SIG-M5 (cell line): ENCODE measurements around the gene GLI2.

Source experiments
- DNase-seq: peaks from one replicate; lab custom pipeline; 2025; lab: John Stamatoyannopoulos, UW

Gene GLI2

DNA sequence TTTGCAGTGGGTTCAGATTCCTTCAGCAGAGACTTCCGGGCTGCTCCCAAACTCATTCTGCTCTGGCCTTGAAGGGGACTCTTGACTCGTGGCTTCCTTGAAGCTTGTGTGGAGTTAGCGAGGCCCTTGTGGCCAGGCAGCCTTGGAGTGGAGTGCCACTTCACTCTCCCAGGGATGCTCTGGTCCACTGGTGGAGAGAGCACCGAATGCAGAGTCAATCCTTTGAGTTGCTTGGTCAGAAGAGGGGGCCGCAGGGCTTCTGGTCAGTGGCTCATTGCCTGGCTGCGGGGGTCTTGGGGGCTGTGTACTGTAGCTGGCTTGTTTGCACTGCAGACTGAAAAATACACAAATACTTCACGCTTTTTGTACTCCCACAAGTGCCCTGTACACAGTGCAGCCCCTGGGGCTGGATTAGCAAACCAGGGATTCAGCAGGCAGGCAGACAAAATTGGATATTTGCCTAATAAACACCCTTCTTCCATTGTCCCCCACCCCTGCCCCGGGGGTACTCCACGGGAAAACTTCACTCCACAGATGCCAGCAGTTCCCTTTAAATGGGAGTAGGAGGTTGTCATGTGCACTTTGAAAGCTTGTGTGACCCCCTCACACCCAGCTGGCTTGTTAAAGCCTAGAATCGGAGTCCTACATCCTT lies 3.2 kb downstream of the GLI2 start:
- no peak for DNase-seq

DNA sequence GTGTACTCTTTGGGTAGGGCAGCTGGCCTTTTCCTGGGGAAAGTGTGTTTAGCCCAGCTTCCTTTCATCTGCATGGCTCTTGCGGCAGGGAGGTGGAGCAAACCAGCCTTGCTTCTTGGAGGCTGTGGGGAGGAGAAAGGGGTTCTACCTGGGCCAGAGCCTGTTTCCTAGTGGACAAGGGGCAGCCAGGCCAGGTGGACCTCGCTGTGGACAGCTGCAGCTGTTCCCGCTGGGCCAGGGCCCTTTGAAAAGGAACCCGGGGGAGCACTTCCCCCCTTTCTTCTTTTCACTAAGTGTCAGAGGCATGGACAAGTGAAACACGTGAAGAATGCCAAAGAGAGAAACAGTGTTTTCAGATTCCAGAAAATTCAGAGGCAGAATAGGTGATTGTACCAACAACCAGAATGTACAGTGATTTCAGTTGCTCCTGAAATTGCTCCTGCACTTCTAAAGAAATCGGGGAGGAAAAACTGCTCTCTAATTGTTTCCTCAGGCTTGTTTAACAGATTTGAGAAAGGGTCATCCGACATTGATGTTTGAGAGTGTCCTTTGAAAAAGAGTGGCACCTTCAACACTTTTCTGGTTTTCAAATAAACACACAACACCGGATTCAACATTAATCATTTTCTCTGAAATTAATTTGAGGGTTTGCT lies 3.9 kb downstream of the GLI2 start:
- DNase-seq, result no peak

DNA sequence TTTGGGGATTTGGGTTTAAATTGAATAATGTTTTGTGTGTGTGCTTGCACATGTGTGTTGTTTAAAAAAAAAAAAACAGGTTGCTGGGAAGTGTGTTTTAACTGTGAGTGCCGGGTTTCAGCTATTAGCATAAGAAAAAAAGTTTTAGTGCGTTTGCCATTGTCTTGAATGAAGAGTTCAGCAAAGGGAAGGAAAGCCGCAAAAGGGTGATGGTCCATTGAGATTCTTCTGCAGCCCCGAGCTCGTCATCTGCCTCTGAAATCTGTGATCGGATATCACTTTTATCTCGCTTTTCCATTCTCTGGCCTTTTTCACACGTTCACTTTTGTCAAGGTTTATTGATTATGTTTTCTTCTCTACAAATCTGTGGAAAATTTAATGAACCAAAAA lies 4.7 kb downstream of the GLI2 start:
- DNase-seq, result no peak

DNA sequence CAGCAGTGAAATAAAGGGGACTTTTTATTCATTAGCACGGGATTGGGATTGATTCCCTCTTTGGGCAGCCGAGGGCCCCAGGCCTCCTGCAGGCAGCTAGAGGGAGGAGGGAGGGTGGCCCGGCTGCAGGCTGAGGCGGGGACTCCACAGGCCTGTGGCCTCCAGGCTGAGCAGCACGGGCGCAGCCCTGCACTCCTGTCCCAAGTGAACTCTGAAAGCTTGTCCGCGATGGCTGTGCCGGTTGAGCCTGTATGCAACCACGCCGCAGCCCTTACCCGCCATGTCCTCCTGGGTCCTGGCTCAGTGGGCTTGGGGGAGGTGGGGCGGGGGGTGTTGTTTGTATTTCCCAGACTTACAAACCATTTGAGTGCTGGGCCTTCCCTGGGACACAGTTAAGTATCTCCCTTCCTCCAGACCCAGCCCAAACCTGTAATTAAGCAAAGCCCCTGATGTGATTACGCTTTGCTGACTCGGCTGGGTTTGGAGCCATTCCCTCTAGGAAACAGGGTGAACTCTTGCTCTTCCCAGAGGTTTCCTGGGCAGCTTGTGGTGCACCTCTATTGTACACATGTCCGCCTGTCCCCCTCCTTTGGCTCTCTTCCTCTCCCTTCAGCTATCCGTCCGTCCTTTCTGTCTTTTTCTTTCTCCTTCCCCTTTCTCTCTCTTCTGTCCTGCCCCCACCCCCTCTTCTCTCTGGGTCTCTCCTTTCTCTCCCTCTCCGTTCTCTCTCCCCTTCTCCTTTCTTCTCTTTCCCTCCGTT lies 5.3 kb downstream of the GLI2 start:
- DNase-seq, result no peak

DNA sequence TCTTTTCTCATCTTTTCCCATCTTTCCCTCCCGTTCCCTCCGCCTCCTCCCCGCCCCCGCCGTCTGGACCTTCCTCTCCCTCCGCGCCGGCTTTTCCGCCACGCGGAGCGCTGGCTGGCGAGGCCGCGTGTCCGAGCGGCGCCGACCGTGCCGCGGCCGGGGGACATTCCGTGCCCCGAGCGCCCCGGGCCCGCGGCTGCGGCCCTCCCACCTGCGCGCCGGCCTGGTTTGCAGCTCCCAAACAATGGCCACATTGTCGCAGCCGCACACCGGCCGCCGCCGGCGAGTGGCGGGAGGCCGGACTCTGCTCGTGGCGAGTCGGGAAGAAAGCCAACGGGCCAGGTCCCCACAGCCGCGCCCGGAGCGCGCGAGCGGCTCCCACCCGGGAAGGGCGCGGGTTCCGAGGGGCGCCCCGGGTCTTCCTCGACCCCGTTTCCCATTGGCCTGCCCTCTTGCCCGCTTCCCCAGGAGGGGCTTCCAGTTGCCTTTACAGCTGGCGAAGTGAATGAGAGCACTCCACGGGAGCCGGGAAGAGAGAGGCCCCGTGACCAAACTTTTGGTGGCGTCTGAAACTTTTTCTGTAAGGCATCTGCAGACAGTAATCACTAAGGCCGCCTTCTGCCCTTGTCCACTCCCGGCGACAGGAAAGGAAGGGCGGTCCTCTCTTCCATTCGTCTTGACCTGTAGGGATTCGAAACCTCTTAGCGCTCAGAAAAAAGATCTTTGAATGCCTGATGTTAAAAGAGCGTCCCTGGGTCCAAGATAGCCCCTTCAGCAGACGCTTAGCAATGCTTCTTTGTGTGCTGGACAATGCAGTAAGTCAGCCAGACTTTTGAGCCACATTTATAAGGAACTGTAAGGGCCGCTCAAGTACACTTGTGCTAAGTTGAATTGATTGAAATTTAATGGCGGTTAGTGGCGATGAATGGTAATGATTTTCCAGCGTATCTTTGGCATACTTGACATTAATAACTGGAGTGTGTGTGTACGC lies 6.2 kb downstream of the GLI2 start:
- no peak for DNase-seq

DNA sequence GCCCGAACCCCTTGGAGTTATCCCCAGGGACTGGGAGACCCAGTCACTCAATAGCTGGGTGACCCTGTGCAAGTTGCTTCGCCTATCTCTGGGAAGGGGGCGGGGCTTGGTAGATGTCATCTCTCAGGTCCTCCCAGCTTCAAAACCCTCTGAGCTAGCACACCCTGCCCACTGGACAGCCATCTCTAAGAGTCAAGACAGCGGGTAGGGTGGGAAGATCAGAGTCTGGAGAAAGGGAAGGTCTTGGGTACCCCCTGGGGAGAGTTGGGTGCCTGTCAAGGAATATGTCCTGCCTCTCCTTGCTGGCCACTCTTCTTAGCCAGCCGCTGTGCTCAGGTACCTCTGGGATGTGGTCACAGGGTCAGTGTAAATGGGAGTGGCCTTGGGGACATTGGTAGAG lies 8.0 kb downstream of the GLI2 start:
- DNase-seq, result no peak

DNA sequence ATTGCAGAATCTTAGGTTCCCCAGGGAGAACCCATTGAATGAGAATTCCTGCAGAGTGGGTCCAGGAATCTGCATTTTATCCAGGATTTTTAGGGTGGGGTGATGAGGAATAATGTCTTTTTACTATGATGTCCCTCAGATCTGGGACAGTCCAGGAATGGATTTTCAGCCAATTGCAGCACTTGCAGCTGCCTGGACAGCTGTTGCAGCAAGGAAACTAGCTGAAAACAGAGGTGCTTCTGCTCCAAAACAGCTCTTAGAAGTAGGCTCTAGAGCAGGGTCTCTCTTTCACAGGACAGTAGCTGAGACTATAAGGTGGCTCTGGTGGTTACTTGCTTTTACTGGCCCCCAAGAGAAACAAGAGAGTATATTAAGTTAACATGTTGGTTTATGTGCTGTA lies 9.1 kb downstream of the GLI2 start:
- no peak for DNase-seq

DNA sequence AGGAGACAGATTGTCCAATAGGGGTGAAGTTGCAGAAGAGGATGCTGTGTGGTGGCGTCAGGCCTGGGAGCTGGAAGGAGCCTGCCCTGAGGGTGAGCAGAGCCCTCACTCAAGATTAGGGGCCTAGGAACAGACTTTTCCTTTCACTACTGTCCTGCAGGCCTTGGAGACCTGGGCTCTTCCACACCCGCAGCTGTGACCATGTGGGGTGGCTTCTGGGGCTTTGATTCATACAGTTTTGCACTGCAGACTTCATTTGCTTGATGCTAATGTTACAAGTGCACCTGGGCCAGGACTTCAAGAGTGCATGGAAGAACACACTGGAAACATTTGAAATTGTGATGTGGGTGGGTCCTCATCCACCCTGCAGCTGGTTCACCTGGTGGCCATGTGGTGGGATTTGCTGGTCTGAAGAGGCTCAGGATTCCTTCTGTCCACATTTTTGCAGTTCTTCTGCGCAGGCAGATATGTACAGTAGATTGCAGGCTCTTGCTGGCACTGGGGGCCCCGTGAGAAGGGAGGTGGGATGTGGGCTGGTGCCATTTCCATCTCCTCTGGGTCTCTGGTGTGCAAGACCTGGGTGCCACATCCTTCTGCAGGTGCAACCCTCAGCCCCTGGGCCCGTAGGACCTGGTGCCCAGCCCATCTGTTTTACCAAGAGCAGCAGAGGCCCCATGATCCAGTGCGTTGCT lies 9.9 kb downstream of the GLI2 start:
- no peak for DNase-seq

DNA sequence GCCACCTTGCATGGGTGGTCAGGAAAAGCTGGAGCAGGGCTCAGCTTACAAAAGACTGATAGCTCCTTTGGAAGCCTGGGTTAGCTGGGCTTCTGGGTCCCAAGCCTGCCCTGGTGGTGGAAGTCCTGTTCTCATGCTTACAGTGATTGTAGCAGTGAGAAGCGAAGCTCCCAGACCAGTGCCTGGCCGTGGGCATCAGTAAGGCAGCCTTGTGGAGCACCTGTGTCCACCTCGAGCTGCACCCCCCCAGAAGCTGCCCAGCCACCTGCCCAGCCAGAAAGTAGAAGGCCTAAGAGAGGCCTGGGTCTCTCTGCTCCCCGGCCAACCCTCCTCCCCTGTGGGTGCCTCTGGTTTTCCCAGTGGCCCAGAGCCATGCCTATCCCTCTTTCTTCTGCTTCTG lies 10.5 kb downstream of the GLI2 start:
- DNase-seq, result no peak

DNA sequence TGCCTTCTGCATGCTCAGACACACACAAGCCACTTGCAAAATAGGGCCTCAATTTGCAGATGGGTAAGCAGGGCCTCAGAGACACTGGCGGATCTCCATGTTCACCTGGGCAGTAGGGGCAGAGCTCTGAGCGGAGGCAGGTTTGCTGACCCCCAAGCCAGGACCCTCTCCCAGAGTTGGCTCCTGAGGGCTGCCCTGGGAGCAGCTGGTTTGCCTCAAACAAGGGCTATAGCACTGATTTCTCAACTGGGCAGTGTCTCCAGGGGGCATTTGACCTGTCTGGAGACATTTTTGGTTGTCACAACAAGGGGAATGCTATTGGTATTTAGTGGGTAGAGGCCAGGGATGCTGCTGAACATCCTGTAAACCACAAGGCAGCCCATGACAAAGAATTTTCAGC lies 11.6 kb downstream of the GLI2 start:
- DNase-seq, result no peak

DNA sequence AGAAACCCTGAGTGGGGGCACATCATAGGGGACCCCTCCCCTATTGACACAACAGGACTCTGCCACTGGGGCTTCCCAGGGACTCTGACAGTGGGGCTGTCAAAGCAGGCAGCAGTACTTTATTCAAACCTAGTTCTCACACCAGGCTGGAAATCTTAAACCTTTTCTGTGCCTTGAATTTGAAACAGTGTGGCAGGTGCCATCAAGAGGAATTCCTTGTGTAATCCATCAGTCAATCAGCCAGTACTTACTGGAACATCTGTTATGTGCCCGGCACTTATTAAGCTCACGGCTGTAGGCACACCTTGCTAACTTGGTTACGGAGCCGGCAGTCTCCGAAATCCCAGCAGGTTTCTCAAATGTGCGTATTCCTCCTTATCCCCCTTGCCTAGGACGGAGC lies 12.0 kb downstream of the GLI2 start:
- DNase-seq, result no peak

DNA sequence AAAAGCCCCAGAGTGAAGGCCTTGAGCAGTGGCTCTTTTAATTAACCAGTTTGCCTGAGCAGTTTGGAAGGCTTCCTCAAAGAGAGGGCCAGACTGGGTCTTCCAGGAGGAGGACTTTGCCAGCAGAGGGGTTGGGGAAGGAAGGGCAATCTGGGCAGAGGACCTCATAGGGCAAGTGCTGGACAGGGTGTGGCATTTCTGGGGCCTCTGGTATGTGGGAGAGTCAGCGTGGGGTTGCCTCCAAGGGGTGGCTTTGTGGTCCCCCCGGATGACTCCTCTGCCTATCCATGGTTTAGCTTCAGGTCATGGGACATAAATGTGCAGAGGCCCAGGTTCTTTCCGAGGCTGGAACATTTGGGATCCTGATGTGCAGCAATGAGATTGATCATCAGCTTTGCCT lies 12.6 kb downstream of the GLI2 start:
- DNase-seq, result no peak

DNA sequence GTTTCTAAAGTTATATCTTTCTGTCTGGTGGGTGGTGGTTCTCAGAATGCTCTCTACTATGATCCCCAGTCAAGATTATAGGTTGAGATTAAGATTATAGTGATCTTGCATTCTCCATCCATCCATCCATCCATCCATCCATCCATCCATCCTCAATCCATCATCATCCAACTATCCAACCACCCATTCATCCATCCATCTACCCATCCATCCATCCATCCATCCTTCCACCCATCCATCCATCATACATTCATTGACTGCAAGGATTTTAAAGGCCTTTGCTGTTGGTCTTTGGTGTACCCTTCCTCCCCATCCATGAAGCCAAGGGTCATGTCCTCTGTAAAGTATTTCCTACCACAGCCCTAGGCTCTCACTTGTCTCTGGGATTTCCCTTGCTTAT lies 13.1 kb downstream of the GLI2 start:
- DNase-seq, result no peak

DNA sequence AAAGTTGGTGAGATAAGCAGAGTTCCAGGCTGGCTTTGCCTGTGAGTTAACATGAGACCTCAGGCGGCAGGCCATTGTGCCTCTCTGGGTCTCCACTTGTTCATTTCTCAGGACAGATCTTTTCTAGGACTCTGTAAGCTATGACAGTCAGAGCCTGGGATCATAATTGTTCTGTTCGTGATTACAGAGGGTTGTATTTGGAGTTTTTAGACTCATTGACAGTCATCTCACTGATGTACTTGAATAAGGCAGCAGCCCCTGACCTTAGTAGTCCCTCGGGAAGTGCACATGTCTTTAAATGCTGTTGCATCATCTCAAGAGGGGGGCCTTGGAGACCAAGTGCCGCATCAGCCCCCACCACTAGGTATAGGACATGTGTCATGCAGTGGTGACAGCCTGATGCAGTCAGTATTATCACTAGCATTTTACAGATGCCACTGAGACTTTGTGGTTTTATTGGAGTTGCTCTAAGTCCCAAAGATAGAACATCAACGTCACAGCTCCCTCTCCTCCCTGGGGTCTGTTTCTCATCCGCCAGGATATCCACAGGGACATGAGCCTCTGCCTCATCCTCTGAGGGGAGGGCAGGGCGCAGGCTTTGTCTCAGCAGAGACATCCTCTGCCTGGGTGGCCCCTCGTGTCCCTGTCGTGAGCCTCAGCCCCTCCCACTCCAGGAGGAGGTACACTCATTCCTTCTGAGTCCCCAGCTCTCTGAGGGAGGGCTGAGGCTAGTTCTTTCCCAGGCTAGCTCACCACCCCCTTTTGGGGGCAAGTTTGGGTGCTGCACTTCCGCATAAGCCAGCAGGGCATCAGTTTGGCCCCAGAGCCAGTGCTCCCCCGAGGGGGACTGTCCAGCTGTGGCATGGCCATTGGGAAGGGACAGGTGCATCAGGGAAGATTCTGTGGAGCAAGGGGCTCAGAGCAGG lies 14.1 kb downstream of the GLI2 start:
- DNase-seq, result no peak

DNA sequence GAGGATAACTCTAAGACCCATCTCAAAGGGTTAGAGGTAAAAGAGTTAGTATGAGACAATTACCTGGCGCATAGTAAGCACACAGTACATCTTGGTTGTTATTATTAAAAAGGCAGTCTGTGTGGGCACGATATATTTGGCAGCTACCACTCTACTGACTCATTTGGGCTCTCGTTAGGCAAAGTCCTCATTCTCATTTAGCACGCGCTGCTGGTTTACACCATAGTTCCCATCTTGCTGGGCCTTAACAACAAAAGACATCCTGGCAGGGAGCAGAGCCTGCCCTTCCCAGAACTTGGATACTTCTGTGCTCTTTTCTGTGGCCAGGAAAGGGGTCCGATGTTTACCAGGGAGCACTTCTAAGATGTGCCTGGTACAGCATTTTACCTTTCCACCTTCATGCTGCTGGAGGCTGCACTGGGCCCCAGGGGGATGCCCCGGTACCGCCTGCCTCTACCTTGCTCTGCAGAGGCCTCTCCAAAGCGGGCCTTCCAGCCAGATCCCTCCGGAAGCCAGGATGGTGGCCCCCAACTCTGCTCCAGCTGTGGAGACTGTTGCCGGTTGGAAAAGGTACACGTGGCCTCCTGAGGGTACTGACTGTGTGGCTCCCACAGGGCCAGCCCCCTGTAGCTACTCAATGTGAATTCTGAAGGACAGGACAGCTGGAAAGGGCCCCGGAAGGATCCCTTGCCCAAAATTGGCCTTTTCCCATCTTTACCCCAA lies 15.0 kb downstream of the GLI2 start:
- DNase-seq, result no peak

DNA sequence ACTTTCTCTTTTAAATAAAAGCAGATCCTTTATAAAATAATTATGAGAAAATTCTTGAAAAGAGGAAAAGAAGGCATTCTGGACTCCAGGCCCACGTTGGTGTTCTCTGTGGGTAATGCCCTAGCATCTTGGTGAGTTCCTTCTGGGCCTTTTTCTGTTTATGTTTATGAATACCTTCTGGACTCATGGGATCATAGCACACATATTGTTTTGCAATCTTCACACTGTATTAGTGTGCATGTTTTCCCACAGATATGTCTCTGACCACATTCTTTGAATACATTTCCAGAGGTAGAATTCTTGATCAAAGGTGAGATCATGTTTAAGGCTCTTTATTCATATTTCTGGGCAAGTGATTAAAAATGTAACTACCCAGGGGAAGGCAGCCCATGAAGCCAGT lies 15.9 kb downstream of the GLI2 start:
- DNase-seq, result no peak

DNA sequence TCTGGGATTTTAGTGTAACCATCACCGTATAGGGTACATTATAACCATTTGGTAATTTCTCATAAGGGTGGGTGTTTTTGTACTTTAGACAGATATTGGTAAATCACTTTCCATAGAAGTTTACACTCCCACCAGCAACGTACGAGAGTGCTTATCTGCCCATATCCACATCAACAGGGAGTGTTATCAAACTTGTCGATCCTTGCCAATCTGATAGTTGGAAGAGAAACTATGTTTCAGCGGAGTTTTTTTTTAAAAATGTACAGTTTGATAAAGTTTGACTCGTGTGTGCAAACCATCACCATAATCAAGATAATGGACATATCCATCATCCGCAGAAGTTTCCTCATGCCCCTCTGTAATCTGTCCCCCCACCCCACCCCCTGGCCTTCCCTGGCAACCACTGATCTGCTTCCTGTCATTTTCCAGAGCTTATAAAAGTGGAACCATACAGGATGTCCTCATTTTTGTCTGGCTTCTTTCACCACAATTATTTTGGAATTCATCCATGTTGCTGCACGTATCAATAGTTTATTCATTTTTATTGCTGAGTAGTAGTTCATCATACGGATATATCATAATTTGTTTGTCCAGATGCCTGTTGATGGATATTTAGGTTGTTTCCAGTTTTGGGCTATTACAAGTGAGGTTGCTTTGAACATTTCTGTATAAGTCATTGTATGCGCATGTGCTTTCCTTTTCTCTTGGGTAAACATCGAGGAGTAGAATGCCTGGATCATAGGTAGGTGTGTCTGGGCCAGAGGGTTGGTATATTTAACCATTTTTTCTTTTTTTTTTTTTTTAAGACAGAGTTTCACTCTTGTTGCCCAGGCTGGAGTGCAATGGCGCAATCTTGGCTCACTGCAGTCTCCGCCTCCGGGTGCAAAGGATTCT lies 18.6 kb downstream of the GLI2 start:
- DNase-seq, result no peak

DNA sequence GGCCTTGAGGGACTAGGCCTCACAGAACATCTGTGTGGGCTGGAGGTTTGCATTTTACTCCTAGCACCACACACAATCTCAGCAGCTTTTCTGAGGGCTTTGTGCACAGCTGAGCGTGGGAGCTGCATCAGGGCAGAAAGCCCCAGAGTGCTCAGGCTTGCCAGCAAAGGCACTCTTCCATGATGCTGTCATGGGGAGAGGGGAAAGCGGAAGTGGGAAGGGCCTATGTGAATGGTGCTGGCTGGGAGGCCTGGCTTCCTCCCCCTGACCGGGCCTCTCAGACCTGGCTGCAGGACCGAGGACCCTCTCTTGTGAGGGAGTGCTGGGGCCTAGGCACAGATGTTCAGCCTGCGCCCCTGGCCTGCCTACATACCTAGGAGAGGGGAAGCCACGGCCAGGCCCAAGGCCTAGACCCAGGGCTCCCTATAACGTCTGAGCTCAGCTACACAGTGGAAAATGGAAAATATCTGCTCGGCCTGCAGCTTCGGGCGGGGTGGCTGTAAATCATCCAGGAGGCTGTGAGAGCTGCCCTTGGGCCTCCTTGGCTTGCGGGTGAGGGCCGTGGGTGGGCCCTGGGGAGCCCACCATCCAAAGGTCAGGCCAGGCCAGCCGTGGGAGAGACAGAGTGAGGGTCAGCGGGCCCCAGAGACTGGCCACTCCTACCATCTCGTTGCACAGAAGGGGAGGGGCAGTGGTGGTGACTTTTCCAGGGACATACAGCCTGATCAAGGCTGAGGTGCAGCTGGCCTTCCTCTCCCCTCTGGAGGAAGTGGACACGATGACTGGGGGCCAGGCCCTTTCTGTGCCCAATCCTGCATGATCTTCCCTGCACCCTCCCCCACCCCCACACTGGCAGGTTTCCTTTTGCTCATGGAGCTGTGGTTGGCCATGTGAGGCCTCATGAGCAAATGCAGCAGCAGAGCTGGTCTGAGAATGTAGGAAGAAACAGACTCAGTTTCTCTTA lies 22.8 kb downstream of the GLI2 start:
- DNase-seq, result no peak
